Stomach (tissue), 9 donors: ENCODE measurements around the gene TRIM16. TPM values are rescaled to one million over a fixed set of nuclear protein-coding genes. Genes with fewer than 3 reads are reported as not detected.
"Not testable (repeated sequence)": the region's sequence is repeated elsewhere in the genome, so short reads cannot be mapped to it uniquely, and the experiment has no call there.

Experiments used
- DNase-seq, 2 donors: peaks; one replicate each; pipeline versions ENCODE4 v3.0.0 to v3.0.0-alpha.2; 2013 to 2019
- H3K27ac ChIP-seq, 5 donors: fragments of 200-600 bp in 4 of 5; sonication (generic) in 4 of 5; one replicate each; pipeline ENCODE4 v1.5.1; 2013 to 2019; ENCODE audit warnings: mild to moderate bottlenecking in 1 of 5, moderate library complexity in 1 of 5
- H3K27me3 ChIP-seq, 3 donors: fragments of 200-600 bp; sonication (generic); one replicate each; pipeline ENCODE4 v1.5.1; 2017 to 2019; ENCODE audit warnings: mixed run types in 1 of 3
- H3K36me3 ChIP-seq, 4 donors: fragments of 200-600 bp; sonication (generic); 1 replicate in 3 of 4; 2 replicates in 1 of 4; pipeline ENCODE4 v1.5.1; 2016 to 2019
- H3K4me1 ChIP-seq, 4 donors: fragments of 200-600 bp; sonication (generic); one replicate each; pipeline ENCODE4 v1.5.1; 2016 to 2019
- H3K4me3 ChIP-seq, 4 donors: fragments of 200-600 bp; sonication (generic) in 3 of 4; one replicate each; pipeline ENCODE4 v1.5.1; 2016 to 2019; ENCODE audit warnings: mild to moderate bottlenecking in 1 of 4
- H3K9me3 ChIP-seq, 4 donors: fragments of 200-600 bp; sonication (generic); one replicate each; pipeline ENCODE4 v1.5.1; 2016 to 2019
- CTCF ChIP-seq, 7 experiments: fragments of 450-650 bp in 4 of 7; fragments of 200-600 bp in 3 of 7; sonication (generic) in 3 of 7; IDR thresholded peaks; one replicate each; pipeline ENCODE4 v1.5.1; 2016 to 2019; ENCODE audit warnings: antibody characterized with exemption in 7 of 7, control low read depth in 2 of 7, mild to moderate bottlenecking in 1 of 7
- EP300 ChIP-seq: sonication (generic); formaldehyde crosslinking; IDR thresholded peaks from one replicate; pipeline ENCODE4 v1.6.1; 2017; ENCODE audit warnings: antibody characterized with exemption
- POLR2A ChIP-seq, 4 donors: fragments of 450-650 bp; IDR thresholded peaks; one replicate each; pipeline ENCODE4 v1.6.1; 2016; ENCODE audit warnings: antibody characterized with exemption in 4 of 4, control low read depth in 2 of 4, mild to moderate bottlenecking in 1 of 4, moderate library complexity in 1 of 4
- POLR2AphosphoS5 ChIP-seq, 3 donors: sonication (generic); formaldehyde crosslinking; IDR thresholded peaks; one replicate each; pipeline ENCODE4 v1.6.1; 2016; ENCODE audit warnings: antibody characterized with exemption in 3 of 3
- WGBS, 5 donors: extraction: QIAGEN DNeasy Blood & Tissue Kit in 3 of 5; methylation state at CpG; one replicate each; pipeline versions ENCODE4 v1.1.5 to v1.1.7; 2013 to 2018; 5-methylcytosine and 5-hydroxymethylcytosine counted together
- intact Hi-C: fragments of 100-400 bp; cut with DNase I; formaldehyde crosslinking; loops from one replicate; pipeline ENCODE4 v1.15.1; 2023; ENCODE audit warnings: low total_unique reads
- polyA plus RNA-seq, 3 donors: library from polyadenylated mRNA; stranded (reverse); fragments of 200-250 nt; gene quantifications; one replicate each; pipeline ENCODE4 v1.2.3, GENCODE V29; 2013
- total RNA-seq, 5 donors: library from RNA; depleted of rRNA; stranded (reverse); fragments of >200 nt; gene quantifications; one replicate each; pipeline versions ENCODE4 v1.1.0 to v1.2.3, GENCODE V29; 2014 to 2016
- donor health status: healthy with polysubstance abuse.
- donor health status: Bipolar disorder and iron deficiency.
- donor health status: healthy.

The TRIM16 gene
- total and polyA plus RNA-seq, 8 donors, result 1.2 to 82.9 (median 35.4) TPM

GRCh38 chr17:15659236-15659635, 24.9 kb downstream of the TRIM16 start:
- peak in 1 of 2 donors; percentile 24 for DNase-seq
- WGBS, 5 donors, result 70 to 87% (median 78%) methylated on average over 6 of the region's 6 CpGs

GRCh38 chr17:15658296-15658695, 25.8 kb downstream of the TRIM16 start:
- intact Hi-C loops, result no loop called here
- Histone ChIP-seq H3K27me3 (no peaks in the 10 kb centered on the region), H3K4me3 (no peak overlapping the region), H3K36me3 (no peaks in the 10 kb centered on the region), H3K9me3 (no peaks in the 10 kb centered on the region), H3K4me1 (peaks cover 4 to 23% (median 17%) of the 10 kb centered on the region in 4 donors), H3K27ac (peak overlapping the region in 4 of 5 donors; percentile 42 to 61 (median 56))
- WGBS, 5 donors, result 85 to 93% (median 92%) methylated on average over 3 of the region's 3 CpGs
- TF ChIP-seq POLR2A (IDR thresholded peaks at IDR 0.05) (no peak), POLR2AphosphoS5 (IDR thresholded peaks at IDR 0.05) (no peak), CTCF (IDR thresholded peaks at IDR 0.05) (no peak), EP300 (no peak)
- no peak for DNase-seq

More at GRCh38 chr17:15659236-15659635, 24.9 kb downstream of the TRIM16 start:
- intact Hi-C loops, result no loop called here
- Histone ChIP-seq H3K4me3 (no peak overlapping the region), H3K9me3 (no peaks in the 10 kb centered on the region), H3K27ac (peak overlapping the region; percentile 33 to 61 (median 52)), H3K36me3 (peaks cover 0 to 2% (median 0%) of the 10 kb centered on the region in 4 donors), H3K4me1 (peaks cover 4 to 23% (median 17%) of the 10 kb centered on the region in 4 donors), H3K27me3 (no peaks in the 10 kb centered on the region)
- TF ChIP-seq EP300 (no peak), CTCF (IDR thresholded peaks at IDR 0.05) (no peak), POLR2A (IDR thresholded peaks at IDR 0.05) (no peak), POLR2AphosphoS5 (IDR thresholded peaks at IDR 0.05) (no peak)

- Histone ChIP-seq H3K27ac (peak overlapping the region in 2 of 5 donors; percentile 42 to 47), H3K9me3 (no peaks in the 10 kb centered on the region), H3K27me3 (no peaks in the 10 kb centered on the region), H3K4me1 (peaks cover 4 to 23% (median 17%) of the 10 kb centered on the region in 4 donors), H3K4me3 (no peak overlapping the region), H3K36me3 (no peaks in the 10 kb centered on the region)
- no peak for DNase-seq
- intact Hi-C loops, result no loop called here
- no peak for TF ChIP-seq POLR2A (IDR thresholded peaks at IDR 0.05)
- no peak for TF ChIP-seq EP300
- no peak for TF ChIP-seq POLR2AphosphoS5 (IDR thresholded peaks at IDR 0.05)
- TF ChIP-seq CTCF (IDR thresholded peaks at IDR 0.05), result no peak
These were observed 26.2 kb downstream of the TRIM16 start for GRCh38 chr17:15657868-15658267.

- WGBS, 5 donors, result 40 to 52% (median 43%) methylated on average over 3 of the region's 3 CpGs
- Histone ChIP-seq H3K27me3 (no peaks in the 10 kb centered on the region), H3K4me3 (no peak overlapping the region), H3K27ac (peak overlapping the region; percentile 8 to 74 (median 66)), H3K4me1 (peaks cover 22 to 39% (median 36%) of the 10 kb centered on the region in 4 donors), H3K36me3 (no peaks in the 10 kb centered on the region), H3K9me3 (no peaks in the 10 kb centered on the region)
- peak; percentile 56 to 79 for DNase-seq
- no peak for TF ChIP-seq POLR2A (IDR thresholded peaks at IDR 0.05)
- TF ChIP-seq POLR2AphosphoS5 (IDR thresholded peaks at IDR 0.05), result peak in 2 of 3 donors; percentile 52 to 73
- intact Hi-C loops, result no loop called here
These were observed 29.1 kb downstream of the TRIM16 start for GRCh38 chr17:15654886-15655561.

GRCh38 chr17:15654401-15654800, 29.7 kb downstream of the TRIM16 start:
- H3K36me3 ChIP-seq, H3K4me3 ChIP-seq, H3K27me3 ChIP-seq, H3K9me3 ChIP-seq, intact Hi-C loops, DNase-seq: not testable (repeated sequence)
- 59 to 69% (median 65%) methylated on average over 3 of the region's 3 CpGs for WGBS, 5 donors
- H3K4me1 ChIP-seq, result peaks cover 20 to 37% (median 35%) of the 10 kb centered on the region in 4 donors
- peak overlapping the region in 4 of 5 donors; percentile 8 to 74 (median 70) for H3K27ac ChIP-seq
